Gastroesophageal sphincter (tissue), 3 donors: ENCODE data around the gene ATG7.

Experiments
- POLR2A ChIP-seq, 2 donors: fragments of 450-650 bp; IDR thresholded peaks; one replicate each; pipeline ENCODE4 v1.6.1; 2017; ENCODE audit warnings: antibody characterized with exemption in 2 of 2, mild to moderate bottlenecking in 2 of 2, moderate library complexity in 1 of 2
- TF ChIP-seq, protein P1 (sequence below), 4 experiments: fragments of 200-600 bp in 2 of 4; fragments of 450-650 bp in 2 of 4; sonication (generic) in 1 of 4; IDR thresholded peaks; one replicate each; pipeline ENCODE4 v1.5.1; 2017 to 2019; ENCODE audit warnings: antibody characterized with exemption in 4 of 4, mild to moderate bottlenecking in 2 of 4, moderate library complexity in 2 of 4

DNA sequence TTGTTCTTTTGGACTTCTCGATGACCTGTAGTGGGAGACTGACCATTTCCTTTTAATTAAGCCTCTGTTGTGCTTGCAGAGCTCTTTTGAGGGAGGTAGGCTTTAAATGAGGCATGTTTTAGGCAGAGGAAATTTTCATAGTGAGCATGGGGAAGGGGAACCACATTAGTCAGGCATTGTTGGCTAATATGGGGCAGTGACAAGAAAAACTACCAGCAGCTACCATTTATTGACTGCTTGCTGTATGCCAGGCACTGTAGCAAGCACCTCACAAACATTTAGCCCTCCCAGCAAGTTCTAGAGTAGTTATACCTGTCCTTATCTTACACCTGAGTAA lies 10.9 kb downstream of the ATG7 start:
- TF ChIP-seq, protein P1, sequence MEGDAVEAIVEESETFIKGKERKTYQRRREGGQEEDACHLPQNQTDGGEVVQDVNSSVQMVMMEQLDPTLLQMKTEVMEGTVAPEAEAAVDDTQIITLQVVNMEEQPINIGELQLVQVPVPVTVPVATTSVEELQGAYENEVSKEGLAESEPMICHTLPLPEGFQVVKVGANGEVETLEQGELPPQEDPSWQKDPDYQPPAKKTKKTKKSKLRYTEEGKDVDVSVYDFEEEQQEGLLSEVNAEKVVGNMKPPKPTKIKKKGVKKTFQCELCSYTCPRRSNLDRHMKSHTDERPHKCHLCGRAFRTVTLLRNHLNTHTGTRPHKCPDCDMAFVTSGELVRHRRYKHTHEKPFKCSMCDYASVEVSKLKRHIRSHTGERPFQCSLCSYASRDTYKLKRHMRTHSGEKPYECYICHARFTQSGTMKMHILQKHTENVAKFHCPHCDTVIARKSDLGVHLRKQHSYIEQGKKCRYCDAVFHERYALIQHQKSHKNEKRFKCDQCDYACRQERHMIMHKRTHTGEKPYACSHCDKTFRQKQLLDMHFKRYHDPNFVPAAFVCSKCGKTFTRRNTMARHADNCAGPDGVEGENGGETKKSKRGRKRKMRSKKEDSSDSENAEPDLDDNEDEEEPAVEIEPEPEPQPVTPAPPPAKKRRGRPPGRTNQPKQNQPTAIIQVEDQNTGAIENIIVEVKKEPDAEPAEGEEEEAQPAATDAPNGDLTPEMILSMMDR (IDR thresholded peaks at IDR 0.05): no peak
- TF ChIP-seq POLR2A (IDR thresholded peaks at IDR 0.05): no peak
